Suppressor macrophage treated with lipopolysaccharide for 1 hour (primary cell): ENCODE measurements around the gene CCNG1.
"Not testable (repeated sequence)": the region's sequence is repeated elsewhere in the genome, so short reads cannot be mapped to it uniquely, and the experiment has no call there.

Experiments used
- DNase-seq, 3 donors: peaks; one replicate each; pipeline ENCODE4 v3.0.0-alpha.2; 2020 to 2022

Gene CCNG1

GRCh38 chr5:163444526-163444925, 7.1 kb downstream of the CCNG1 start:
- no peak for DNase-seq

DNA sequence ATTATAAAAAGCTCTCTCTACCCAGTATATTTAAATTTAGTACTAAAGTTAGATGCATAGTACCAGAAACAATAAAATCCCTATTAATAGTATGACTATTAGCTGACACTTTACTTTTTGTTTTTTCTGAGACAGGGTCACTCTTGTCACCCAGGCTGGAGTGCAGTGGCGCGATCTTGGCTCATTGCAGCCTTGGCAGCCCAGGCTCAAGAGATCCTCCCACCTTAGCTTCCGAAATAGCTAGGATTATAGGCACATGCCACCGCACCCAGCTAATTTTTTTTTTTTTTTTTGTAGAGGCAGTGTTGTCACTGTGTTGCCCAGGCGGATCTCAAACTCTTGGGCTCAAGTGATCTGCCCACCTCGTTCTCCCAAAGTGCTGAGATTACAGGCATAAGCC, 8.0 kb downstream of the CCNG1 start:
- DNase-seq = no peak

GRCh38 chr5:163447191-163447590, 9.8 kb downstream of the CCNG1 start:
- no peak for DNase-seq

GRCh38 chr5:163447875-163448274, 10.5 kb downstream of the CCNG1 start:
- DNase-seq = no peak

DNA sequence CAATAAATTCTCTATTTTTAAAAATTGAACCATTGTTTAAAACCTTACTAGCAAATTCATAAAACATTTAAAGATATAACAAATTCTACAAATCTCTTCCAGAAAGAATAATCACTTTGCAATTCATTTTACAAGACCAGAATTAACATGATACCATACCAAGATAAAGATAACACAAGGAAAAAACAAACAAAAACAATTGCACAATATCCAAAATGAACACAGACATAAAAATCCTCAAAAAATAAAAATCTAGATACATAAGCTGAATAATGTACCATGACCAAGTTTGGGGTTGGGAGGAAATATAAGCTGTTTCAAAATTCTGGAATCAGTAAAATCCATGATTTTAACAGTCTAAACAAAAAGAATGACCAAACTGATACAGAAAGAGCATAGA, 11.1 kb downstream of the CCNG1 start:
- DNase-seq = no peak

- no peak for DNase-seq
These were observed 14.1 kb downstream of the CCNG1 start for GRCh38 chr5:163451489-163451888.

DNA sequence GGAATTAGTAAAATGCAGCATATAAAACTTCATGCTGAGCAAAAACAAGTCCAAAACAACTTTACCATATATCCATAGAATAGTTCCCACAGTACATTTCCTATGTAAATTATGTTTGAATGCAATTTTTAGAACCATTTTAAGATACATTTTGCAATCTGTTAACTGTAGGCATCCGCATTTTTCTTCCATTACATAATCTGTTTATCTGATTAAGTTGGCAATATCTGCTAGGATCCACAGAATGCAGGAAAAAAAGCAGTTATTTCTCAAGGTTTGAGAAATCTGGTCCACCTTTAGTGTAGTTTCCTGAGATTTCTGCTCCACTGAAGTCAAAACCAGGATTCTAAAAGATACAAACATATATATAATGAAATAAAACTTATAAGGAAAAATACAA, 16.3 kb downstream of the CCNG1 start:
- no peak for DNase-seq

- not testable (repeated sequence) for DNase-seq
These were observed 18.0 kb downstream of the CCNG1 start for GRCh38 chr5:163455406-163455805.

DNA sequence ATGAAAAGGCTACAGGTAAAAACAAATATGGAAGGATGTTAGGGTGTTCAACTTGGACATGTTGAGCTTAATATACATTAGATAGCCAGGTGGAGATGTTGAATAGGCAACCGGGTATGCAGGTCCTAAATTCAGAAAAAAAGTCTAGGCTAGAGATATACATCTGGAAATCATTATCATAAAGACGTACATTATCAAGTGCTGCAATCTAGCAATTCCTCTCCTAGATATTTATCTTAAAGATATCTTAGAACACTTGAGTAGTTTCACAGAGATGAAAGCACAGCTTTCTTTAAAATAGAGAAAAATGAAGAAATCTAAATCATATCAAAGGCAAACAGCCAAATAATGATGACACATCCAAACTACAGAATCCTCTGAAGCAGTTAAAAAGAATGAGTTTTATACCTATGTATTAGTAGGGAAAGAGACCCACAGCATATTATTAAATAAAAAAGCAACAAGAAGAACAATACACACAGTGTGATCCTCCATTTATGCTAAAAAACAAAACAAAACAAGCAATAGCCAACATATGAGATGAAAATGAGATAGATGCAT, 18.7 kb downstream of the CCNG1 start:
- DNase-seq = no peak

- DNase-seq = no peak
These were observed 19.4 kb downstream of the CCNG1 start for GRCh38 chr5:163456840-163457239.

DNA sequence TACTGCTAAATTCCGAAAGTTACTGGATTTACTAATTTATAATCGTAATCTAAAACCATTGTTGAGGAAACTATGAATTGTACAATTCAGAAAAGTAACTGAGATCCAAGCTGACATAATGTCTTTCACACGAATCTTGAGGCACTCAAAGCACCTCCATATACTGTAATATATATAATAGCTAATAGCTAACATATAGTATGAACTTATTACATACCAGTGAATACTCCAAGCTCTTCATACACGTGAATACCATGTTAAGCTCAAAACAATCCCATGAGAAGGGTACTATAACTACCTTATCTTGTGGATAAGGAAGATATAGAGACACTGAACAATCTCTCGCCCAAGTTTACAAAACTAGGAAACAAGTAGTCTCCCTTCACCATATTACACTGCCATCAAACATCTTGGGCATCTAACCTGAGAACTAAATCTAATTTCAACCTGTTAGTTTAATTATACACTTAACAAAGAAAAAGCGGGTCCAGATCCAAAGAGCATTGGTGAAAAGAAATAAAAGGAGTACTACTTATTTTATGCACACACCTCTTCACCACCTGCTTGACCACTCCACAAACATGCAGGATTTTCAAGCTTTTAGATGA, 21.5 kb downstream of the CCNG1 start:
- DNase-seq = no peak

DNA sequence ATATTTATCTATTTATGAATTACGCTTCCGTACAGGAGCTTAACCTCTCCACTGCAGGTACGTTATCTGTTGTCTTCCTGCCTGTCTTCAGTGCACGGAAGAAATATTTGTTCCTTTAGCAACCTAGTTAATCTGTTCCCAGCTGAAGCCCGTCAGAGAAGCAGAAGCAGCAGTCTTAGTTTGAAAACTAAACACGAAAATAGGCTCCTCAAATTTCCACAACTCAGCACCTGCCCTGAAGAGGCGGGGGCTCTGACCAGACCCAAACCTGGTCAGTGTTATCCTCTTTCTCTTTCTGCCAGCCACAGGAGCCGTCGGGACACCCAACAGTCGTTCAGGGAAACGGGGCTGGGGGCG, 22.0 kb downstream of the CCNG1 start:
- no peak for DNase-seq

- peak; percentile 98 for DNase-seq
These were observed 22.6 kb downstream of the CCNG1 start, which contains the start of gene NUDCD2 for GRCh38 chr5:163459819-163460561. TSS of gene NUDCD2 (minus strand) at chr5:163460102. CDS start at chr5:163460050, 52 bp downstream.

DNA sequence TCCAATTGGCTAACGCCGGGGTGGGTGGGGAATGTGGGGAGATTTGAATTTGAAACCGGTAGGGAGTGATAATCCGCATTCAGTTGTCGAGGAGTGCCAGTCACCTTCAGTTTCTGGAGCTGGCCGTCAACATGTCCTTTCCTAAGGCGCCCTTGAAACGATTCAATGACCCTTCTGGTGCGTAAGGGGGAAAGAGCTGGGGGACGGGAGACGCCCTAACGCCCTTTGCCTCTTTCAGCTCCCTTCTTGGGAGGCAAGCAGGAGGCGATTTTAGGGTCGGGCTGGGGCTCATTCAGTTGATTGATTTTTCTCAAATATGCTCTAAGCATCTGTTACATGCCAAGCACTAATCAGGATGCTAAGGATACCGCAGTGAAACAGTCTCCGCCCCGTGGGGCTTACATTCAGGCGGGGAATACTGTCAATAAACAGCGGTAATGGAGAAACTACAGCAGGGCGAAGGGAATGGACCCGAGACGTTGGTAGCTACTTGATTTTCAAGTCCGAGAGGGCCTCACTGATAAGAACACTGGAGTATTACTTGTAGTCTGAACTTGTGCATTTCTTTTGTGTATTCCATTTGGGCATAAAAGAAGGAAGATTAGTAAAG, 23.3 kb downstream of the CCNG1 start, which contains the start of gene HMMR:
HMMR (plus strand) TSS at position 71 of the 610 bp plus-strand sequence; CDS start at position 132, 61 bp downstream.
- peak in 1 of 3 donors; percentile 10 for DNase-seq

- DNase-seq = no peak
These were observed 25.7 kb downstream of the CCNG1 start for GRCh38 chr5:163463063-163463435.

- no peak for DNase-seq
These were observed 30.3 kb downstream of the CCNG1 start for GRCh38 chr5:163467682-163468081.

DNA sequence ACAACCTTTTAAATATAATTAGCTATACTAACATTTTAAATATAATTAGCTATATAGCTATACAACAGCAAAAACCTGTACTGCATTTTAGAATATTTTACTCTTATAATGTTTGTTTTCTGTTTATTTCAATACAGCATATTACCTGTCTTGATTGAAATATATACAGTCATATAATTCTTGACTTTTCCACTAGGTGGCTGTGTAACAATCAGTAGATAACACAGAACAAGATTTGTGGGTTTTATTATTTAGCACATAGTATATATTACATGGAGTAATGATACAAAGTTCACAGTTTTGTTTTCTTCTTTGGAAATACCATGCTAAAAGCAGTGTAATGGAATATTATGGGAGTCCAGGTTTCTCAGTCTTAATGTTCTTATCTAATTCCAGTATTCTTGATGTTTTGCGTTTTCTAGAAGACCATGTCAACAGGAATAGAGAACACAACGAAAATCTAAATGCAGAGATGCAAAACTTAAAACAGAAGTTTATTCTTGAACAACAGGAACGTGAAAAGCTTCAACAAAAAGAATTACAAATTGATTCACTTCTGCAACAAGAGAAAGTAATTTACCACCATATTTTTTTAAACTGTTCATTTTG, 36.3 kb downstream of the CCNG1 start:
- peak in 2 of 3 donors; percentile 5 to 21 for DNase-seq

DNA sequence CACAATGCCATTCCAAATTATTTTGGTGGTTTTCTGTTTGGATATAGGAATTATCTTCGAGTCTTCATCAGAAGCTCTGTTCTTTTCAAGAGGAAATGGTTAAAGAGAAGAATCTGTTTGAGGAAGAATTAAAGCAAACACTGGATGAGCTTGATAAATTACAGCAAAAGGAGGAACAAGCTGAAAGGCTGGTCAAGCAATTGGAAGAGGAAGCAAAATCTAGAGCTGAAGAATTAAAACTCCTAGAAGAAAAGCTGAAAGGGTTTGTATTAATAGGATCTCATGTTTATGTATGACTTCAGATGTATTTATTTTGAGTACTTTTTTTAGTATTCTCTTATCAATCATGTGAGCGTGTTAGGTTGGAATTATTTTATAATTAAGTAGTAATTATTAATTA, 38.0 kb downstream of the CCNG1 start:
- peak; percentile 7 to 43 (median 20) for DNase-seq

- no peak for DNase-seq
These were observed 41.0 kb downstream of the CCNG1 start for GRCh38 chr5:163478126-163478981.

DNA sequence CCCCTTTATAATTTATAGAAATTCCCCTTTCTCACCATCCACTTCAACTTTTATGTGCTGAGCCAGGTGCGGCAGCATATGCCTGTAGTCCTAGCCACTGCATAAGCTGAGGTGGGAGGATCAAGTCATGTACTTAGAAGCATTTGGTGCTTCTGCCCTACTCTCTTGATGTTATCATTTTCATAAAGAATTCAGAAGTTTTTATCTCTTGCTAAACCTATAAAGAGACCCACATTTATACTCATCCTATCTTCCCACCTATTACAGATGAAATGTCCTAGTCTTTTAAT, 41.5 kb downstream of the CCNG1 start:
- no peak for DNase-seq

GRCh38 chr5:163489055-163489744, 51.8 kb downstream of the CCNG1 start:
- peak; percentile 32 to 39 (median 33) for DNase-seq

- no peak for DNase-seq
These were observed 52.3 kb downstream of the CCNG1 start for GRCh38 chr5:163489745-163490075.
